Thyroid gland (tissue), 4 donors: ENCODE measurements around the gene RPL38.

ENCODE experiments used
- POLR2A ChIP-seq, 2 donors: fragments of 450-650 bp; IDR thresholded peaks; one replicate each; pipeline ENCODE4 v1.6.1; 2017; ENCODE audit warnings: antibody characterized with exemption in 2 of 2, mild to moderate bottlenecking in 2 of 2, moderate library complexity in 1 of 2
- TF ChIP-seq, protein P1 (sequence below), 6 experiments: fragments of 200-600 bp in 3 of 6; fragments of 450-650 bp in 3 of 6; sonication (generic) in 3 of 6; IDR thresholded peaks; one replicate each; pipeline ENCODE4 v1.5.1; 2016 to 2019; ENCODE audit warnings: antibody characterized with exemption in 6 of 6, mild to moderate bottlenecking in 2 of 6, inconsistent platforms in 1 of 6, moderate library complexity in 1 of 6

GRCh38 chr17:74212209-74212912 is 8.9 kb downstream of the RPL38 start:
- no peak for TF ChIP-seq POLR2A (IDR thresholded peaks at IDR 0.05)
- TF ChIP-seq, protein P1, sequence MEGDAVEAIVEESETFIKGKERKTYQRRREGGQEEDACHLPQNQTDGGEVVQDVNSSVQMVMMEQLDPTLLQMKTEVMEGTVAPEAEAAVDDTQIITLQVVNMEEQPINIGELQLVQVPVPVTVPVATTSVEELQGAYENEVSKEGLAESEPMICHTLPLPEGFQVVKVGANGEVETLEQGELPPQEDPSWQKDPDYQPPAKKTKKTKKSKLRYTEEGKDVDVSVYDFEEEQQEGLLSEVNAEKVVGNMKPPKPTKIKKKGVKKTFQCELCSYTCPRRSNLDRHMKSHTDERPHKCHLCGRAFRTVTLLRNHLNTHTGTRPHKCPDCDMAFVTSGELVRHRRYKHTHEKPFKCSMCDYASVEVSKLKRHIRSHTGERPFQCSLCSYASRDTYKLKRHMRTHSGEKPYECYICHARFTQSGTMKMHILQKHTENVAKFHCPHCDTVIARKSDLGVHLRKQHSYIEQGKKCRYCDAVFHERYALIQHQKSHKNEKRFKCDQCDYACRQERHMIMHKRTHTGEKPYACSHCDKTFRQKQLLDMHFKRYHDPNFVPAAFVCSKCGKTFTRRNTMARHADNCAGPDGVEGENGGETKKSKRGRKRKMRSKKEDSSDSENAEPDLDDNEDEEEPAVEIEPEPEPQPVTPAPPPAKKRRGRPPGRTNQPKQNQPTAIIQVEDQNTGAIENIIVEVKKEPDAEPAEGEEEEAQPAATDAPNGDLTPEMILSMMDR (IDR thresholded peaks at IDR 0.05), result no peak
